ENCODE data around the gene CLEC3A.
A peak's percentile ranks its signal among the peaks of the same experiment; 100 is the strongest.
"Not testable (repeated sequence)": the region's sequence is repeated elsewhere in the genome, so short reads cannot be mapped to it uniquely, and the experiment has no call there.

The CLEC3A gene, protein sequence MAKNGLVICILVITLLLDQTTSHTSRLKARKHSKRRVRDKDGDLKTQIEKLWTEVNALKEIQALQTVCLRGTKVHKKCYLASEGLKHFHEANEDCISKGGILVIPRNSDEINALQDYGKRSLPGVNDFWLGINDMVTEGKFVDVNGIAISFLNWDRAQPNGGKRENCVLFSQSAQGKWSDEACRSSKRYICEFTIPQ

DNA sequence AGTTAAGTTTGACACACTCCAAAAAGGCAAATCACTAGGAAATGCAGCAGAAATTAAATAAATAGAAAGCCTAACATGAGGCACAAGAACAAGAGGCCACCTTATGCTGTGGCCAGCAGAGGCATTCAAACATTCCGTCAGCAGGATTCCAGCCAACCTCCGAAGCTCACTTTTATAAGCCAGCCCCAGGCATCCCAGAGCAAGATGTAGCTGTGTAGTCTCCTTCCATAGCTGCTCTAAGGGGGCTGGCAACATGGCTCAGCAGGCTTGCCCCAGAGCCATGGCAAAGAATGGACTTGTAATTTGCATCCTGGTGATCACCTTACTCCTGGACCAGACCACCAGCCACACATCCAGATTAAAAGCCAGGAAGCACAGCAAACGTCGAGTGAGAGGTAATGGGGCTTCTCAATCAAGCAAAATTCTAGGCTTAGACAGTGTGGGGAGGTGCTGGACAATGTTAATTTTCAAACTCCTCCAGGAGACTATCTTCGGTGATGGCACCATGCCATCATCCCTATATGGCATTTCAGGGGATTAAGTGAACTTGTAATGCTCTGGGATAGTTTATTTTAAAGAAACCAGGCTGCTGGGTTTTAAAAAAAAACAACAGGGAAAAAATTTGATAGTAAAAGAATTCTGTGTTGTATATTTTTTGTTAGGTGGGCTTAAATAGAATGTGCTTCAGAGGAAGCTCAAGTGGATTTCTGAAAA lies at the start of gene CLEC3A:
CLEC3A (plus strand) TSS at position 202 of the 714 bp plus-strand sequence; CDS start at position 281, 79 bp downstream.
- no peak for DNase-seq
- intact Hi-C loops (cut with DNase I), result no loop called here

DNA sequence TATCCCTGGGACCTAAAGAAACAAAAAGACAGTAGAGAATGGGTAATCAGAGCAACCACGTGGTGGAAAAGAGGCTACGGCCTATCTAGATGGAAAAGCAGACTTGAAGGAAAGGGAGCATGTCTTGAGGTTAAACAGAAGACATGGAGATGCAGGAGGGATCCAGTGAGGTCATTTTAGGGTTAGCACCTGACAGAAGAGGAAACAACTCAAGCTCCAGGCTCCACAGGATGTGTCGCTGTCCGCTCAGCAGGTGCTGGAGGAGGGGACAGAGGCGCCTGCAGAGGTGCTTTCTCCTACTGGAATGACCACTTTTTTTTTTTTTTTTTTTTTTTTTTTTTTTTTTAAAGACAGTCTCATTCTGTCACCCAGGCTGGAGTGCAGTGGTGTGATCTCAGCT lies 47.5 kb upstream of the CLEC3A start:
- intact Hi-C loops (cut with DNase I), result loop anchor here (10.0 kb wide), 1 partner anchor 180 kb away; no protein-coding TSS in a partner anchor
- DNase-seq, result no peak

DNA sequence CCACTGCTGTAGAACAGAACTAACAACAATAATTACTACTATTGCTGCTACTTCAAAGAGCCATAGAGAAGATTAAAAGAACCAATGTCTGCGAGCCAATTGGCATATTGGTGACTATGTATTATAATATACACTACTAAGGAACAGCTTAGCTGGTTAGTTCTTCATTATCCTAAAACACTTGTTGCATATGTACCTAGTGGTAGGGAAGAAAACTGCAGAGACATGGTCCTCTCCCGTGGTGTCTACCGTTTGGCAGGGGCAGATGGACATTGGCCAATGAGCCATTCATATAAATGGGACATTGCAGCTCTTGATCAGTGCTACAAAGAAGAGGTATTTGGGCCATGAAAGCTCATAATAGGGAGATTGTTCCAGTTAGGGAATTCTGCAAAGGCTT lies 46.4 kb upstream of the CLEC3A start:
- DNase-seq, result no peak
- intact Hi-C loops (cut with DNase I), result loop anchor here (10.0 kb wide), 1 partner anchor 181 kb away; no protein-coding TSS in a partner anchor

DNA sequence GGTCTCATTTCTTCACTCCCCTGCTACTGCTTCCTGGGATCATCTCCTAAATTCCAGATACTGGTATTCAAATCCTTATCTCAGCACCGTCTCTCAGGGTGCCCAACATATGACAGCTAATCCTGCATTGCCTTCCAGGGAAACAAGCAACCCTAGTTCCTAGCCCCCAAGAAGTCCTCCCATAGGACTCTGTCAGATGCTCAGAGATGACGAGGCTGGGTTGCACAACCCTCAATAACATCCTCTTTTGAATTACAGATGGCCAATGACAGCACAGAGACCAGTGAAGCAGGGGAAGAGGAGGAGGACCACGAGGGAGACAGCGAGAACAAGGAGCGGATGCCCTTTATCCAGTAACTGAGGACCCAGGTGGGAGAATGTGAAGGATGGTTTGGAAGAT lies 45.0 kb upstream of the CLEC3A start:
- no peak for DNase-seq
- intact Hi-C loops (cut with DNase I), result loop anchor here (10.0 kb wide), 1 partner anchor 183 kb away; no protein-coding TSS in a partner anchor

DNA sequence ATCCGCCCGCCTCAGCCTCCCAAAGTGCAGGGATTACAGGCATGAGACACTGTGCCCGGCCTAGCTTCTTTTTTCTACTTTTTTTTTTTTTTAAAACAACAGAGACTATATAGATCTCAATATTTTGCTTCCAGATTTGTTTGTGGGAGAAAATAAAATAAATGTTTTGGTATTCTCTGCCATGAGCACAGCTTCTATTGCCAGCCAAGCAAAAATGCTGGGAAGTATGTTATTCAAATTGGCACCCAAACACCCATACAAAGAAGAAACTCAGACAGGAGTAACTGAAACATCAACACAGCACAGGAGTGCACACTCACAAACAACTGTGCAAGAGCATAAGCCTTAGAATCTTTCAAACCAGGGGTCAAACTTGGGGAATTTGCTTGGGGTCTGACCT lies 37.2 kb upstream of the CLEC3A start:
- no peak for DNase-seq
- intact Hi-C loops (cut with DNase I), result loop anchor here (5.0 kb wide), 1 partner anchor 298 kb away; no protein-coding TSS in a partner anchor

DNA sequence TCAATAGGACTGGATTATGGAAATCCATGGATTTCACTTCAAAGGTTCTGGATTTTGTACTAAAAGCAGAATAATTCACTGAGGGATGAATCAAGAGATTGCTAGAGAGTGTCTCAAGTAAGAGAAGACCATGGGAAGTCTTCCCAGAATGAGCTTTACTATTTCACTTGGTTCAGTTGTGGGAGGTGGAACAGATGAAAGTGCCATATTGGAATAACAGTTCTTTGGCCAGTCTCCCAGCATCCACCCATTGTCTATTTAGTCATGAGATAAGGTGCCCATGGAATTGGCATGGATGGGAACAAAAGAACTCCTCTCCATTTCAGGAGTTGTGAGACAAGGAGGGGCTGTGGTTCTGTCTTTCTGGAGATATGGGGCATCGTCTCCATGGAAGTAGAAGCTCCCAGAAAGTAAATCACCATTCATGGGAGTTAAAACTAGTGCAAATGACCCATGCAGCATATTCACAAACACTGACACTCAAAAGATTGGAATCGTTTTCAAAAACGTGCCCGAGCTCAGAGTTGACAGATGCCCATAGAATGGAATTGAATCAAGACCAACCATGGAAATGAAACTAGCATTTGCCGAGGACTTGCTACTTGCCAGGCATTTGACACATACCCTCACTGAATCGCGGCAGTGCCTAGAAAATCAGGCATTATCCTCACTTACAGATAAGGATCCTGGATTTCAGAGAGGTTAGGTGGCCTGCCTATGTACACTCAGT lies 36.2 kb upstream of the CLEC3A start:
- intact Hi-C loops (cut with DNase I), result loop anchor here (5.0 kb wide), 1 partner anchor 299 kb away; no protein-coding TSS in a partner anchor
- peak in 1 of 10 donors; percentile 20 for DNase-seq

DNA sequence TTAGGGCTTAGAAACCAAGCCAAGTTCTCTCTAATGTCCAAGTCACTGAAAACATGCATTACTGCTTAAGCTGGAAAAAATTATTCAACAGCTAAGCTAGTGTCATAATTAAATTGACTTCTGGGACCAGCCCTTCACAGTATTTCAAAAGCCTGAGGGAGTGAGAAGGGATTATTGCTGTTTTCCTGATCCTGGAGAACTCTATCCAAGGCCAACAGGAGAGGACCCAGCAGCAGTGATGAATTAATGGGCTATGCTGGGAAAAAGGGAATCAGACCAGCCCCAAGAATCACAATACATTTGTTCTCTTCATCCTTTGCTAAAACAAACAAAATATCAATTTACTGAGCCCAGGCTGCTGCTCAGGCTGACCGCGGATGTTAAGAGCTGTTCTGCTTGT lies 34.5 kb upstream of the CLEC3A start:
- DNase-seq, result no peak
- intact Hi-C loops (cut with DNase I), result loop anchor here (5.0 kb wide), 1 partner anchor 301 kb away; no protein-coding TSS in a partner anchor

DNA sequence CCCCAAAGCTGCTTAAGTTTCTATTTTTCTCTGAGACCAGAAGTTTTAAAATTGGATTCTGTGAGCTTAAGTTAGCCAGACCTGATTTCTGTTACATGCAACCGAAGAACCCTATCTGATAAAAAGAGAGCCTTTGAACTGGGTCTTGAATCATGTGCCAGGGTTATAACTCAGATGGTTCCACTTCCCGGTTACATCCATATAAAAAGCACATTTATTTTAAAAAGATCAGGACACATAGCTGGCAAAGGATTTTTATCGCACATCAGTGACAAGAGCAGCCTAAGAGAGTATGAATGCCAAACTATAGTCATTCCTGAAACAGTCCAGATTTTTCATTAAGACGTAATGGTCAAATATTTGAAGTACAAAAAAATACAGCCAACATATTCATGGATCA lies 32.5 kb upstream of the CLEC3A start:
- no peak for DNase-seq
- intact Hi-C loops (cut with DNase I), result loop anchor here (5.0 kb wide), 1 partner anchor 303 kb away; no protein-coding TSS in a partner anchor

DNA sequence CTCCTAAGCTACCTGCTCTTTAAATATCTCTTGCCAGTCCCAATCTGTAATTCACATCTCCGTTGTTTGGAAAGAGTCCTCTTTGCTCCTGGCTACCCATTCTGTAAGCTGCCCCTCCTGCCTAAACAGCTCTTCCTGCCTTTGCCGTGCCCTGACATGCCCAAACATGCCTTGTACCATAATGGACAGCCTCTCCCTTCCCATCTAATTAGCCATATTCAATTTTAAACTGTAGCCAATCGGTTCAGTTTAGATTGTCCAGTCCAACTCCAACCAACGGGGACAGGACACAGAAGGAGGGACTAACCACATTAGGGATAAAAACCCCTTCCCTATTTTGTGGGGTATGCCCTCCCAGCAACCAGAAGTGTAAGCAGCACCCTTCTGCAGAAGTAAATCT lies 30.6 kb upstream of the CLEC3A start:
- DNase-seq, result no peak
- intact Hi-C loops (cut with DNase I), result no loop called here

DNA sequence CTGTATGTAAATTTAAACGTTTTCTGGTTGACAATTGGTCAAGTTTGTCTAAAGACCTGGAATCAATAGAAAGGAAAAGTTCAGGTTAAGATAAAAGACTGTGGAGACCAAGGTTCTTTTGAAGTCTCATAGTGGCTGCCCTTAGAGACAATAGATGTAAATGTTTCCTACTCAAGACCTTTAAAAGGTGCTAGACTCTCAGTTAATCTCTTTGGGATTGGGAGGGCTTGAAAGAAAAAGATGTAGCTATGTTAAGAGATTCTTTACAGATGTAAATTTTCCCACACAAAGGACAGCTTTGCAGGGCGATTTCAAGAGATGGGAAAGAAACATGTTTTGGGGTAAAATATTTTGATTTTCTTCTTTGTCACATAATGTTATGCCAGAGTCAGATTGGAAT lies 30.0 kb upstream of the CLEC3A start:
- DNase-seq; intact Hi-C loops (cut with DNase I): not testable (repeated sequence)

DNA sequence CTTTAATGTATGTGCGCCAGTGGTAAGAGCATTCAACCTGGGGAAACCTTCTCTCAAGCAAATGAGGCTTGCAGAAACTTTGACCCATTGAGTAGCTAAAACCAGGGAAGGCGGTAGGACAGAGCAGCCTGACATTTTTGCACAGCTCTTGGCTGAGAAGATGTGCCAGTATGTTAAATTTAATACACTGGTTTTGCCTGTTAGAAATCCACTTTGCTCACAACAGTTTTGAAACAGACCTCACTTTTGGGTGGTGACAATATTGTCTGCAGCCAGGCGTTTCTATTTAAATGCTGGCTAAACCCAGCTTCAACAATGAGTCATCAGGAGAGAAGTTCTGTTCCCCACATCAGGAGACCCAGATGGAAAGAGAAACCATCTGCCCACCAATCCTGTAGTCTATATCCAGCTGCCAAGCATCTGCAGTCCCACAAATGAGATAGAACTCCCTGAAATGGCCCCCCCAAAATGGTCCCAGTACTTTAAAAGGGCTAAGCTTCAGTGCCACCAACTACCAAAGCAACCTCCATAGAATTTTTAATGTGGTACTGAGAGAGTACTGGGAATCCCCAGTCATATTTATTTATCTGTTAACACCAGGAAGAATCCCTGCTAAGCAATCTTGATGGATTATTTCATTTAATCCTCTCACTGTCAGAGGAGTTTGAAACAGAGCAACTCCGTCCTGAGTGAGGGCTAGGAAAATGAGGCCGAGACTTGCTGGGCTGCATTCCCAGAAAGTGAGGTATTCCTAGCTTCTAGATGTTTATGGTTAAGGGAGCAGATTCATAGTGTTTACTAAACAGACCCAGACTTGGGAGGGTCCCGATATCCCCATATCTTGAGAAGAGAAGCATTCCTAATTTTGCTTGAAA lies 29.0 kb upstream of the CLEC3A start:
- DNase-seq, result peak in 1 of 10 donors; percentile 13
- intact Hi-C loops (cut with DNase I), result no loop called here

DNA sequence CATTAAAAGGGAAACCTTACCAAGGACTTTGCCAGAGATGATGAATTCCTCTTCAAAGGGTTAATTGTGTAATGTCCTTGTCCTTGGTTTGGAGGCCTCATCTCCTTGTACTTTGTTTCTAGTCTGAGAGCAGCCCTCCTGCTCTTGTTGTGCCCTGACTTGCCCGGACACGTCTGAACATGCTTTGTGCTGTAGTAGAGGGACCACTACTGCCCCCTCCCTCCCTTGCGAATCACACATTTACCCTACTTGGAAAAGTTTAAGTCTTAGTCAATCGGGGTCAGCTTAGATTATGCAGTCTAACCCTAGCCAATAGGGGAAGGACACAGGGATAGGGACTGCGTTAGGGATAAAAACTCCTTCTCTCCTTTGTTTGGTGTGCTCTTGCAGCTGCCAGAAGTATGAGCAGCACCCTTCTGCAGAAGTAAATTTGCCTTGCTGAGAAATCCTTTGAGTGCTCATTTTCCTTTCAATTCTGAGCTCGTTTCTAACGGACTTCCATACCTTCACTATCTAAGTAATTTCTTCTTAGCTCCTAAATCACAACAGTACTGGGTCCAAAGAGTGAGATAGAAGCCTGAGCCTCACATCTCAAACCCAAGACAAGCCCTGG lies 26.4 kb upstream of the CLEC3A start:
- intact Hi-C loops (cut with DNase I), result no loop called here
- DNase-seq, result no peak

DNA sequence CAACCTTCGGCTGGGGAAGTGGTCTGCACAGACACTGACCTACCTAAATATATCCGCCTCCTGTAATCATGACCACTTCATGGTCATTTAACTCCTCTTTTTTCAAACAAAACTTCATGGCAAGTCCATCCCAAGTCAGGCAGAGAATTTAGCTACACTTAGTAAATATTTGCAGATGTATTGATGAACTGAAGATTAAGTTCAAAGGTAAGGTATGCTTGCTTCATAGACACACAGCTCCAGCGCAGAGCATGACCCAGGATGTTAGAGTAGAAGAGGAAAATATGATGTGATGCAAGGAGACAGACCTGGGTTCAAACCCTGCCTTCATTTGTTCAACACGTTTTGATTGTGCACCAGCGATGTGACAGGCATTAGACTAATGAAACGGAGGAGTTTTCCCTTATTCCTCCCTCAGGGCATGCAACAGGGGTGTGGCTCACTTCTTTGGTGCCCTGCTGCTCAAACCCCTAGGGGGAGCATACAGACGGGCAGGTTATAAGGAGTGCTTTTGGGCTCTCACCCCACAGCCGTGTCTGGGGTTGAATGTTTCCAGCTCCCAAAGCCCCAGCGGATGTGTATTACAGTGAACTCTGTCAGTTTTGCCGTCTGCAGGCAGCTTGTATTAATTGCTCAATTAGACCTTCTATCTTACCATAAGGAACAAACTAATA lies 23.9 kb upstream of the CLEC3A start:
- intact Hi-C loops (cut with DNase I), result no loop called here
- no peak for DNase-seq

DNA sequence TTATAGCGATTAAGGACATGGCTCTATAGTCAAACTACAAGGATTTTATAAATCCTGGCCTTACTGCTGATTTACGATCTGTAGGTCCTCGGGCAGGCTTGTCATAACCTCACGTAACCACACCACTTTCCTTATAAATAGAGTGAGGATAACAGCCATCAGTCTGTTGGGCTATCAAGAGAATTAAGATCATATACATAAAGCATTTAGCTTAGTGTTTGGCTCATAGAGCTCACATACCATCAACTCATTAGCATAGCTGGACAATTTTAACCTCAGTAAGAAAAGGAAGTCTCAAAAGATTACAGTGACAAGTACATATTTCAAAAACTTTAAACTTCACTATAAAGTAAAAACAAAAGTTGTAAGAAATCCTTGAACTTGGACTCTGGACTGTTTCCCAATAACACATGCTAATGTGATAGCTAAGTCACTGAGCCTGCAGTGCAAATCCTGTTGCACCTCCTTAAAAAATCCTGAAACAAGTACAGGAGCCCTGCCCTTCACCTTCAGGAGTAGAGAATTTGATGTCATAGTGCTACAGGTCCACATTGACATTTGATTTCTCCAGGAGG lies 20.8 kb upstream of the CLEC3A start:
- intact Hi-C loops (cut with DNase I), result no loop called here

DNA sequence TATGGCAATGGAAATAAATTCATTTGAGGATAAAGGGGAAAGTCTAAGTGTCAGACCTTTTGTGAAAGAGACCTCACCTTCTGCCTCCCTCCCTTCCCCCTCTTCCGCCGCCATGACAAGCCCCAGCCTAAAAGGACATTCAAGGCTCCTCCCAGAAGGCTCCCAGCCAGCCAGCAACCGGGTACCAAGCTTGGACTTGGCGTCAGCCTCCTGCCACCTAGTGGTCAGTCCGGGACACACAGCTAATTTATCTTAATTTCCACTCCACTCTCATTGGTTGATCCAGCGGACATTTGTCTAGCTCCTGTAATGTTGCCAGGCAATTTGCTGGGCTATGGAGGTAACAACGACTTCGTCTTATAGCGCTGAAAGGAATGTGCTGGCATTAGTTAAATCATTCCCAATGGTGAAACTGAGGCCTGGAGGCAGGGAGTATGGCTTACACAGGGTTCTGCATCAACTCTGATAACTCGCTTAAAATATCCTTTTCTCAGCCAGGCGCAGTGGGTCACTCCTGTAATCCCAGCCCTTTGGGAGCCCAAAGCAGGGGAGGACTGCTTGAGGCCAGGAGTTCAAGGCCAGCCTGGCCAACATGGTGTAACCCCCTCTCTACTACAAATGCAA lies 19.3 kb upstream of the CLEC3A start:
- peak; percentile 54 to 96 (median 80) for DNase-seq
- intact Hi-C loops (cut with DNase I), result no loop called here

More for the DNA sequence above, 20.8 kb upstream of the CLEC3A start:
- no peak for DNase-seq

DNA sequence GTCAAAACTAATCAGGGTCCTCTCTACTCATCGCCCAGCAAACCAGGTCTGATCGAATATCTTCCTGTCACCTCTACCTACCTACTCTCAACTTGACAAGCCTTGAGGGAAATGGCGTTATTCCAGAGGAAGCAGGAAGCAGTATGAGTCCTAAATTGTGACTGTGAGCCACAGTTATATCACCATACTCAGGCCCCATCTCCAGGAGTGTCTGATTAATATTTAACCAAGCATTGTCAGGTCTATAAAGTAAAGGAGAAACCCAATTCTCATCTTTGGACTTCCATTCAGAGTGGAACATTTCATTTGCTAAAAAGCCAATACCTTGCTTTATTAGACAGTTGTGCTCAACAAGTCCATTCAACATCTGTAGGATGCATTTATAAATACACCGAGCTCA lies 17.8 kb upstream of the CLEC3A start:
- no peak for DNase-seq
- intact Hi-C loops (cut with DNase I), result no loop called here

DNA sequence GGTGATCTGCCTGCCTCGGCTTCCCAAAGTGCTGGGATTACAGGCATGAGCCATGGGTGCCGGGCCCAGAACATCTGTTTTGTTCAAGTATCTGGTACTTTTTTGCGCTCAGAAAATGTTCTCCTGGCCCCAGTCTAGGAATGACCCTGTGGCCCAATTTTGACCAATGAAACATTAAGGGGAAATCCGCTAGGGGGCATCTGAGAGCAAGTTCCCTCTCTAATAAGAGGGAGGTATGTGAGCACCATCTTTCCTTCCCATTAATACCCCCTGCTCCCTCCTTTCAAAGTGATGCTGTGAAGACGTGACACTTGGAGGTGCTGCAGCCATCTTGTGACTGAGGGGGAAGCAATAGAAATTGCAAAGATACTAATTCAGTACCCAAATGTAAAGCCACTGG lies 16.5 kb upstream of the CLEC3A start:
- DNase-seq, result no peak
- intact Hi-C loops (cut with DNase I), result no loop called here

DNA sequence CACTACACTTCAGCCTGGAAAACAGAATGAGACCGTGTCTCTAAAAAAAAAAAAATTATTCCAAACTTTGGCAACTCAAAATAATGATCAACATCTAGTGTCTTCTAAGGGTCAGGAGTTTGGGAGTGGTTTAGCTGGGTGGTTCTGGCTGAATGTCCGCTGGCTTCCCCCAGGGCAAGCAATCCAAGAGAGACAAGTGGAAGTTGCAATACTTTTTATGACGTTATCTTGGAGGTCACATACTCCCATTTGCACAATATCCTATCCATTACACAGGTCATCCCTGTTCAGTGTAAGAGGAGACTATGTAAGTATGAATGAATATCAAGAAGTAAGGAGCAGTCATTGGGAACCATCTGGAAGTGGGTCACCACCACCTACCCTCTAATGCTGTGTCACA lies 15.2 kb upstream of the CLEC3A start:
- intact Hi-C loops (cut with DNase I), result no loop called here

More for the DNA sequence above, 15.2 kb upstream of the CLEC3A start:
- no peak for DNase-seq

Data from posterior cingulate gyrus (tissue), 11 donors.